Posterior vena cava (tissue), 2 donors: ENCODE results near the gene TMEM255B. TPM values are rescaled to one million over a fixed set of nuclear protein-coding genes. Genes with fewer than 3 reads are reported as not detected.
"Not testable (repeated sequence)": the region's sequence is repeated elsewhere in the genome, so short reads cannot be mapped to it uniquely, and the experiment has no call there.

Experiments
- DNase-seq: peaks from one replicate; pipeline ENCODE4 v3.0.0-alpha.2; 2020; ENCODE audit warnings: low spot score
- intact Hi-C, 2 donors: fragments of 100-400 bp; cut with DNase I; formaldehyde crosslinking; loops; one replicate each; pipeline versions ENCODE4 v1.14.1 to v1.14.2; 2022 to 2023
- total RNA-seq, 2 donors: library from RNA; stranded (reverse); fragmentation: NEBNext Ultra II Directional; extraction: Animal tissue kit (Norgen Biotek cat#: 25700); gene quantifications; one replicate each; pipeline ENCODE4 v1.2.1, GENCODE V29; 2021
- donor health status: DM: yes; HTN: yes; CAD: no.
- donor health status: DM: yes; HTN: yes; CAD: no.

The TMEM255B gene
- total RNA-seq, 2 donors from 2014 or later, result 20.2 to 22.9 TPM

- DNase-seq, result peak; percentile 68
- intact Hi-C loops, result no loop called here
These were observed 35.1 kb downstream of the TMEM255B start for GRCh38 chr13:113794086-113794485.

- intact Hi-C loops, result no loop called here
- peak; percentile 51 for DNase-seq
These were observed 35.7 kb downstream of the TMEM255B start for GRCh38 chr13:113794764-113795173.

- DNase-seq, intact Hi-C loops: not testable (repeated sequence)
These were observed 36.3 kb downstream of the TMEM255B start for GRCh38 chr13:113795362-113795761.

GRCh38 chr13:113796211-113796963 lies 37.4 kb downstream of the TMEM255B start:
- DNase-seq, result peak; percentile 57
- intact Hi-C loops, result no loop called here

GRCh38 chr13:113796964-113797676 lies 38.1 kb downstream of the TMEM255B start:
- peak; percentile 78 for DNase-seq
- intact Hi-C loops, result no loop called here

- intact Hi-C loops, result loop anchor here in 1 of 2 donors (2.0 kb wide), 1 partner anchor 22 kb away; no protein-coding TSS in a partner anchor
- DNase-seq, result no peak
These were observed 39.3 kb downstream of the TMEM255B start for GRCh38 chr13:113798200-113798811.

GRCh38 chr13:113800576-113800926 lies 41.5 kb downstream of the TMEM255B start:
- DNase-seq, result peak; percentile 69
- intact Hi-C loops, result loop anchor here in 1 of 2 donors (5.0 kb wide), 1 partner anchor 422 kb away; no protein-coding TSS in a partner anchor

- DNase-seq, result peak; percentile 76
- intact Hi-C loops, result loop anchor here in 1 of 2 donors (5.0 kb wide), 1 partner anchor 421 kb away; no protein-coding TSS in a partner anchor
These were observed 42.4 kb downstream of the TMEM255B start for GRCh38 chr13:113801289-113801961.

- DNase-seq, result peak; percentile 87
- intact Hi-C loops, result loop anchor here in 1 of 2 donors (5.0 kb wide), 1 partner anchor 420 kb away; no protein-coding TSS in a partner anchor
These were observed 43.1 kb downstream of the TMEM255B start for GRCh38 chr13:113802090-113802531.

GRCh38 chr13:113802761-113803160 lies 43.7 kb downstream of the TMEM255B start:
- DNase-seq, result peak; percentile 55

GRCh38 chr13:113803409-113804016 lies 44.5 kb downstream of the TMEM255B start:
- intact Hi-C loops, result loop anchor here in 1 of 2 donors (5.0 kb wide), 1 partner anchor 419 kb away; no protein-coding TSS in a partner anchor
- DNase-seq, result peak; percentile 72

More at GRCh38 chr13:113802761-113803160, 43.7 kb downstream of the TMEM255B start:
- intact Hi-C loops, result loop anchor here in 1 of 2 donors (5.0 kb wide), 1 partner anchor 420 kb away; no protein-coding TSS in a partner anchor

GRCh38 chr13:113804017-113804702 lies 45.1 kb downstream of the TMEM255B start:
- peak; percentile 62 for DNase-seq
- intact Hi-C loops, result loop anchor here in 1 of 2 donors (5.0 kb wide), 1 partner anchor 418 kb away; no protein-coding TSS in a partner anchor

GRCh38 chr13:113804703-113805430 lies 45.8 kb downstream of the TMEM255B start:
- intact Hi-C loops, result loop anchor here in 1 of 2 donors (5.0 kb wide), 1 partner anchor 417 kb away; no protein-coding TSS in a partner anchor
- DNase-seq, result peak; percentile 75

GRCh38 chr13:113805431-113806103 lies 46.5 kb downstream of the TMEM255B start:
- intact Hi-C loops, result no loop called here
- DNase-seq, result peak; percentile 48

GRCh38 chr13:113806104-113806471 lies 47.1 kb downstream of the TMEM255B start:
- DNase-seq, result no peak
- intact Hi-C loops, result no loop called here

GRCh38 chr13:113806526-113806925 lies 47.5 kb downstream of the TMEM255B start:
- intact Hi-C loops, result no loop called here
- DNase-seq, result no peak
